Uterus (tissue), 4 donors: ENCODE data around the gene PCIF1. TPM values are rescaled to one million over a fixed set of nuclear protein-coding genes. Genes with fewer than 3 reads are reported as not detected.
"Not testable (repeated sequence)": the region's sequence is repeated elsewhere in the genome, so short reads cannot be mapped to it uniquely, and the experiment has no call there.

Source experiments
- DNase-seq, 2 donors: peaks; one replicate each; pipeline ENCODE4 v3.0.0-alpha.2; 2019 to 2020
- H3K27ac ChIP-seq, 2 donors: fragments of 200-600 bp; sonication (generic); 1 replicate in 1 of 2; 2 replicates in 1 of 2; pipeline ENCODE4 v1.5.1; 2016 to 2018
- H3K27me3 ChIP-seq, 2 donors: fragments of 200-600 bp; sonication (generic); one replicate each; pipeline ENCODE4 v1.5.1; 2018 to 2019; ENCODE audit warnings: control low read depth in 1 of 2
- H3K36me3 ChIP-seq, 2 donors: fragments of 200-600 bp; sonication (generic); one replicate each; pipeline ENCODE4 v1.5.1; 2019; ENCODE audit warnings: control low read depth in 1 of 2
- H3K4me1 ChIP-seq, 2 donors: fragments of 200-600 bp; sonication (generic); one replicate each; pipeline ENCODE4 v1.5.1; 2018 to 2019; ENCODE audit warnings: control low read depth in 1 of 2
- H3K4me3 ChIP-seq, 2 donors: fragments of 200-600 bp; sonication (generic); 1 replicate in 1 of 2; 2 replicates in 1 of 2; pipeline ENCODE4 v1.5.1; 2018 to 2019; ENCODE audit warnings: mild to moderate bottlenecking in 1 of 2
- H3K9me3 ChIP-seq, 2 donors: fragments of 200-600 bp; sonication (generic); one replicate each; pipeline ENCODE4 v1.5.1; 2019; ENCODE audit warnings: control low read depth in 1 of 2
- CTCF ChIP-seq, 4 experiments: fragments of 200-600 bp in 2 of 4; fragments of 450-650 bp in 2 of 4; sonication (generic) in 2 of 4; IDR thresholded peaks; one replicate each; pipeline ENCODE4 v1.5.1; 2016 to 2019; ENCODE audit warnings: antibody characterized with exemption in 4 of 4, mild to moderate bottlenecking in 2 of 4, moderate library complexity in 1 of 4
- POLR2A ChIP-seq, 2 donors: fragments of 450-650 bp; IDR thresholded peaks; one replicate each; pipeline ENCODE4 v1.6.1; 2016; ENCODE audit warnings: antibody characterized with exemption in 2 of 2, mild to moderate bottlenecking in 1 of 2, moderate library complexity in 1 of 2
- intact Hi-C: fragments of 100-400 bp; cut with DNase I; formaldehyde crosslinking; loops from one replicate; pipeline ENCODE4 v1.15.1; 2023; ENCODE audit warnings: low total_unique reads
- total RNA-seq, 4 donors: library from RNA; depleted of rRNA in 3 of 4; stranded (reverse); fragments of >200 nt in 3 of 4; gene quantifications; one replicate each; pipeline versions ENCODE4 v1.1.0 to v1.2.4, GENCODE V29; 2014 to 2023
- donor health status: DM: yes; HTN: yes; CAD: no.

Gene PCIF1
- total RNA-seq, 4 donors from 2014 or later = 11.0 to 71.0 (median 40.0) TPM

GRCh38 chr20:45899046-45899835 lies 35.2 kb upstream of the PCIF1 start:
- TF ChIP-seq POLR2A (IDR thresholded peaks at IDR 0.05) = no peak
- TF ChIP-seq CTCF (IDR thresholded peaks at IDR 0.05) = no peak
- Histone ChIP-seq H3K4me1 (no peaks in the 10 kb centered on the region), H3K27me3 (no peaks in the 10 kb centered on the region), H3K27ac (no peak overlapping the region), H3K4me3 (no peak overlapping the region), H3K9me3 (no peaks in the 10 kb centered on the region), H3K36me3 (no peaks in the 10 kb centered on the region)
- intact Hi-C loops = no loop called here
- DNase-seq = no peak

GRCh38 chr20:45901332-45901731 lies 33.2 kb upstream of the PCIF1 start:
- DNase-seq, H3K27me3 ChIP-seq, H3K9me3 ChIP-seq, H3K4me1 ChIP-seq, H3K4me3 ChIP-seq, H3K27ac ChIP-seq, H3K36me3 ChIP-seq, intact Hi-C loops: not testable (repeated sequence)

GRCh38 chr20:45902199-45902701 lies 32.2 kb upstream of the PCIF1 start:
- no peak for TF ChIP-seq CTCF (IDR thresholded peaks at IDR 0.05)
- TF ChIP-seq POLR2A (IDR thresholded peaks at IDR 0.05) = no peak
- H3K9me3 ChIP-seq = no peaks in the 10 kb centered on the region
- H3K4me3 ChIP-seq = no peak overlapping the region
- no peak for DNase-seq
- no peaks in the 10 kb centered on the region for H3K27me3 ChIP-seq
- H3K36me3 ChIP-seq = no peaks in the 10 kb centered on the region
- H3K27ac ChIP-seq = no peak overlapping the region
- intact Hi-C loops = no loop called here
- H3K4me1 ChIP-seq = no peaks in the 10 kb centered on the region

- no peaks in the 10 kb centered on the region for H3K36me3 ChIP-seq
- no peak for DNase-seq
- TF ChIP-seq CTCF (IDR thresholded peaks at IDR 0.05) = no peak
- no peak for TF ChIP-seq POLR2A (IDR thresholded peaks at IDR 0.05)
- no peak overlapping the region for H3K4me3 ChIP-seq
- H3K27me3 ChIP-seq = no peaks in the 10 kb centered on the region
- H3K4me1 ChIP-seq = no peaks in the 10 kb centered on the region
- no peaks in the 10 kb centered on the region for H3K9me3 ChIP-seq
- no peak overlapping the region for H3K27ac ChIP-seq
- intact Hi-C loops = no loop called here
Measured at GRCh38 chr20:45904583-45905504, 29.6 kb upstream of the PCIF1 start.

- H3K4me1 ChIP-seq = no peaks in the 10 kb centered on the region
- no peaks in the 10 kb centered on the region for H3K27me3 ChIP-seq
- H3K36me3 ChIP-seq = no peaks in the 10 kb centered on the region
- H3K4me3 ChIP-seq = no peak overlapping the region
- intact Hi-C loops = no loop called here
- H3K27ac ChIP-seq = no peak overlapping the region
- no peak for DNase-seq
- no peaks in the 10 kb centered on the region for H3K9me3 ChIP-seq
- TF ChIP-seq POLR2A (IDR thresholded peaks at IDR 0.05) (no peak), CTCF (IDR thresholded peaks at IDR 0.05) (no peak)
Measured at GRCh38 chr20:45905505-45906079, 28.9 kb upstream of the PCIF1 start.
